Lower lobe of right lung (tissue), 2 donors: ENCODE measurements around the gene TCTN2. TPM values are rescaled to one million over a fixed set of nuclear protein-coding genes. Genes with fewer than 3 reads are reported as not detected.

Source experiments
- ATAC-seq, 2 donors: fragments of 200-7000 bp; cut with Tn5 transposase; one replicate each; pipeline ENCODE4 v1.9.1; 2020 to 2022; ENCODE audit warnings: mild to moderate bottlenecking in 2 of 2, moderate library complexity in 2 of 2
- DNase-seq: peaks from one replicate; pipeline ENCODE4 v3.0.0-alpha.2; 2020
- H3K27ac ChIP-seq: fragments of 200-600 bp; one replicate; pipeline ENCODE4 v1.8.0; 2022
- H3K27me3 ChIP-seq: fragments of 200-600 bp; one replicate; pipeline ENCODE4 v1.8.0; 2022; ENCODE audit warnings: low read depth
- H3K36me3 ChIP-seq: fragments of 200-600 bp; one replicate; pipeline ENCODE4 v1.8.0; 2022; ENCODE audit warnings: mild to moderate bottlenecking
- H3K4me1 ChIP-seq: fragments of 200-600 bp; one replicate; pipeline ENCODE4 v1.8.0; 2022
- H3K4me3 ChIP-seq: fragments of 200-600 bp; one replicate; pipeline ENCODE4 v1.8.0; 2022; ENCODE audit warnings: mild to moderate bottlenecking
- H3K9me3 ChIP-seq: fragments of 200-600 bp; one replicate; pipeline ENCODE4 v1.8.0; 2022
- CTCF ChIP-seq: fragments of 200-600 bp; IDR thresholded peaks from one replicate; pipeline ENCODE4 v1.8.0; 2022; ENCODE audit warnings: antibody characterized with exemption, mild to moderate bottlenecking
- intact Hi-C: fragments of 100-400 bp; cut with DNase I; formaldehyde crosslinking; loops from one replicate; pipeline ENCODE4 v1.11.0; 2022
- total RNA-seq: library from RNA; stranded (reverse); fragmentation: NEBNext Ultra II Directional; extraction: Animal tissue kit (Norgen Biotek cat#: 25700); gene quantifications from one replicate; pipeline ENCODE4 v1.2.1, GENCODE V29; 2021
- donor health status: DM: no; HTN: yes; CAD: no; lungs with severe emphysema.

Gene TCTN2
- total RNA-seq, 1 donor from 2014 or later: 14.5 TPM

DNA sequence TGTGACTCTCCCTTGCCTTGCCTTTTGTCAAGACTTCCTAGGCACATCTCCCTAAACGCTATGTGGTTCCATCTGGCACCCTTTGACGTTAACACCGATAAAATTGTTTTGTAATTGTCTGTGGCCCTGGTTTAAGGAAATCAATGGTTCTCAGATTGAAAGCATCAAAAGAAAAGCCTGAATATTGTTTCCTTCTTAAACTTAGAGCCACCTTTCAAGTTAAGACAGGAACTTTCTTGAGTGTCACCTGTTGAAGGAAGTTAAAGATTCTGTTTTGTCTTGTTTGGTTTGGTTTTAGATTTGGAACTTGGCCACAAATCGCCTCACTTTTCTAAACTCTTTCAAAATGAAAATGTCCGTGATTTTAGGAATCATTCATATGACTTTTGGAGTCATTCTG is 76.4 kb downstream of the TCTN2 start:
- ATAC-seq (no peak), DNase-seq (no peak)
- no peak overlapping the region for H3K27ac ChIP-seq
- no peak for TF ChIP-seq CTCF
- intact Hi-C loops: no loop called here
- H3K36me3 ChIP-seq: peaks cover 80% of the 10 kb centered on the region
- no peaks in the 10 kb centered on the region for H3K4me1 ChIP-seq
- H3K9me3 ChIP-seq: no peaks in the 10 kb centered on the region
- no peaks in the 10 kb centered on the region for H3K27me3 ChIP-seq
- H3K4me3 ChIP-seq: no peak overlapping the region

GRCh38 chr12:123748161-123748560 is 77.2 kb downstream of the TCTN2 start:
- no peak for DNase-seq
- TF ChIP-seq CTCF: no peak
- Histone ChIP-seq H3K9me3 (no peaks in the 10 kb centered on the region), H3K36me3 (peaks cover 80% of the 10 kb centered on the region), H3K4me1 (no peaks in the 10 kb centered on the region), H3K4me3 (no peak overlapping the region), H3K27me3 (no peaks in the 10 kb centered on the region), H3K27ac (no peak overlapping the region)
- no peak for ATAC-seq
- intact Hi-C loops: no loop called here

- intact Hi-C loops: no loop called here
Measured at GRCh38 chr12:123748661-123749060, 77.7 kb downstream of the TCTN2 start.

DNA sequence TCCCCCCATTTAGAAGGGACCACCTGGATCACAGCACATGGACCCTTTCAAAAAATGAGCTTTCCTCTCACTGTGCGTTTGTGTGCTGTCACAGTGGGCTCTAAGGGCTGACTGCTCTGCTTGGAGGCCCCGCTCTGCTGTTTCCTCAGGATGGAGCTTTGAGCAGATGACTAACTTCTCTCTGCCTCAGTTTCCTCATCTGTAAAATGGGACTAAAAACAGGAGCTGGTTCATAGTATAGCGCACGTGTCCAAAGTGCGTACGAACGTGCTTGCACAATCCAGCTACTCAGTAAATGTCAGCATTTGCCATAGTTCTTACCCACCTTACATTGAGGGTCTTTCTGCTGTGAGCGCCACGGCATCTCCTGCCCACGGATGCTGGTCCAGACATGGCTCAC is 78.4 kb downstream of the TCTN2 start:
- no peak overlapping the region for H3K27ac ChIP-seq
- no peaks in the 10 kb centered on the region for H3K9me3 ChIP-seq
- DNase-seq: no peak
- no peak for ATAC-seq
- TF ChIP-seq CTCF: no peak
- peaks cover 80% of the 10 kb centered on the region for H3K36me3 ChIP-seq
- no peak overlapping the region for H3K4me3 ChIP-seq
- intact Hi-C loops: no loop called here
- no peaks in the 10 kb centered on the region for H3K27me3 ChIP-seq
- H3K4me1 ChIP-seq: no peaks in the 10 kb centered on the region

More at GRCh38 chr12:123748661-123749060, 77.7 kb downstream of the TCTN2 start:
- H3K9me3 ChIP-seq: no peaks in the 10 kb centered on the region
- H3K27me3 ChIP-seq: no peaks in the 10 kb centered on the region
- DNase-seq (no peak), ATAC-seq (no peak)
- no peaks in the 10 kb centered on the region for H3K4me1 ChIP-seq
- no peak overlapping the region for H3K27ac ChIP-seq
- H3K36me3 ChIP-seq: peaks cover 80% of the 10 kb centered on the region
- H3K4me3 ChIP-seq: no peak overlapping the region
- no peak for TF ChIP-seq CTCF

DNA sequence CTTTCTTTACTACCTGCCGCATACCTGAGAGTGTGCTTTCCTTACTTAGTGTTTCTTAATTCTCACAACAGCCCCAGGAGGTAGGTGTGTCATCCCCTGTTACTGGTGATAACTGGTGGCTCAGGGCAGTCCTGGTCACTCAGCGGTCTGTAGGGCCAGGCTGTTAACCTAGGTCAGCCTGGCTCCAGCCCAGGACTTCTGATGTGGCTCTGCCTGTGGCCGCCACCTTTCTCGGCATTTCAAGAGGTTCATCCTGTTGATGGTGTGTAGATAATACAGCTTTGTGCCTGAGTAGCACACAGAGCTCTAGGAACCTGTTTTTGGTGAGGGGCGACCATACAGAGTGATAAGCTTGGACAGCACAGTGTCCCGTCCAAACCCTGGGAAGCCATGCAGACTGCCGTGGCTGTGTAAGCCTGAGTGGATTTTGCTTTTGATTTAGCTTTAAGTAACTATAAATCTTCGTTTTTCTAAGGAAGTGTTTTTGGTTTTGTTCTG is 79.3 kb downstream of the TCTN2 start:
- no peak for ATAC-seq
- Histone ChIP-seq H3K9me3 (no peaks in the 10 kb centered on the region), H3K27me3 (no peaks in the 10 kb centered on the region), H3K4me3 (no peak overlapping the region), H3K27ac (no peak overlapping the region), H3K4me1 (no peaks in the 10 kb centered on the region), H3K36me3 (peaks cover 80% of the 10 kb centered on the region)
- DNase-seq: no peak
- intact Hi-C loops: no loop called here
- TF ChIP-seq CTCF: no peak

- no peak for DNase-seq
- Histone ChIP-seq H3K9me3 (no peaks in the 10 kb centered on the region), H3K4me1 (no peaks in the 10 kb centered on the region), H3K4me3 (no peak overlapping the region), H3K36me3 (peaks cover 90% of the 10 kb centered on the region), H3K27ac (no peak overlapping the region), H3K27me3 (no peaks in the 10 kb centered on the region)
- intact Hi-C loops: no loop called here
- TF ChIP-seq CTCF: no peak
- ATAC-seq: no peak
Measured at GRCh38 chr12:123752046-123752445, 81.1 kb downstream of the TCTN2 start.
